ENCODE data around the gene ZSCAN10.

DNA sequence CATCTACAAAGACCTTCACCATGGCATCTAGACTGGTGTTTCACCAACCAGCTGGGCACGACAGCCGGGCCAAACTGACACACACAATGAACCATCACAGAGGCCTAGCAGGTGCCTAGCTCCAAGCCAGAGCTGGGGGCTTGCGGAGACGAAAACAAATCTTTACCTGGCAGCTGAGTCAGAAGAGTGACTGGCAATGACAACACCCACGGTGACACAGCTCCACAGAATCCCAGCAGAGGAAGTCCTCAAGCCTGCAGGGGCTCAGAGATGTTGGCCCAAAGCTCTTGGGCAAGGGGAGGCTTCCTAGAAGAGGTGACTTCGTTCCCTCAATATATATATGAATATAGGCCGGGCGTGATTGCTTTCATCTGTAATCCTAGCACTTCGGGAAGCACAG lies 47.6 kb downstream of the ZSCAN10 start:
- TF ChIP-seq SPI1 (IDR thresholded peaks at IDR 0.05; ENCODE audit: borderline replicate concordance, low read depth) = peak; percentile 54; the same call in 1 of the 2 replicates
- TF ChIP-seq, protein P1, sequence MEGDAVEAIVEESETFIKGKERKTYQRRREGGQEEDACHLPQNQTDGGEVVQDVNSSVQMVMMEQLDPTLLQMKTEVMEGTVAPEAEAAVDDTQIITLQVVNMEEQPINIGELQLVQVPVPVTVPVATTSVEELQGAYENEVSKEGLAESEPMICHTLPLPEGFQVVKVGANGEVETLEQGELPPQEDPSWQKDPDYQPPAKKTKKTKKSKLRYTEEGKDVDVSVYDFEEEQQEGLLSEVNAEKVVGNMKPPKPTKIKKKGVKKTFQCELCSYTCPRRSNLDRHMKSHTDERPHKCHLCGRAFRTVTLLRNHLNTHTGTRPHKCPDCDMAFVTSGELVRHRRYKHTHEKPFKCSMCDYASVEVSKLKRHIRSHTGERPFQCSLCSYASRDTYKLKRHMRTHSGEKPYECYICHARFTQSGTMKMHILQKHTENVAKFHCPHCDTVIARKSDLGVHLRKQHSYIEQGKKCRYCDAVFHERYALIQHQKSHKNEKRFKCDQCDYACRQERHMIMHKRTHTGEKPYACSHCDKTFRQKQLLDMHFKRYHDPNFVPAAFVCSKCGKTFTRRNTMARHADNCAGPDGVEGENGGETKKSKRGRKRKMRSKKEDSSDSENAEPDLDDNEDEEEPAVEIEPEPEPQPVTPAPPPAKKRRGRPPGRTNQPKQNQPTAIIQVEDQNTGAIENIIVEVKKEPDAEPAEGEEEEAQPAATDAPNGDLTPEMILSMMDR (IDR thresholded peaks at IDR 0.05; ENCODE audit: insufficient read depth, low read length) = no peak
- no peak for TF ChIP-seq POLR2AphosphoS5 (IDR thresholded peaks at IDR 0.05; ENCODE audit: low read depth)
- no peak for TF ChIP-seq GABPA (IDR thresholded peaks at IDR 0.05; ENCODE audit: low read depth)
- TF ChIP-seq, protein P2, sequence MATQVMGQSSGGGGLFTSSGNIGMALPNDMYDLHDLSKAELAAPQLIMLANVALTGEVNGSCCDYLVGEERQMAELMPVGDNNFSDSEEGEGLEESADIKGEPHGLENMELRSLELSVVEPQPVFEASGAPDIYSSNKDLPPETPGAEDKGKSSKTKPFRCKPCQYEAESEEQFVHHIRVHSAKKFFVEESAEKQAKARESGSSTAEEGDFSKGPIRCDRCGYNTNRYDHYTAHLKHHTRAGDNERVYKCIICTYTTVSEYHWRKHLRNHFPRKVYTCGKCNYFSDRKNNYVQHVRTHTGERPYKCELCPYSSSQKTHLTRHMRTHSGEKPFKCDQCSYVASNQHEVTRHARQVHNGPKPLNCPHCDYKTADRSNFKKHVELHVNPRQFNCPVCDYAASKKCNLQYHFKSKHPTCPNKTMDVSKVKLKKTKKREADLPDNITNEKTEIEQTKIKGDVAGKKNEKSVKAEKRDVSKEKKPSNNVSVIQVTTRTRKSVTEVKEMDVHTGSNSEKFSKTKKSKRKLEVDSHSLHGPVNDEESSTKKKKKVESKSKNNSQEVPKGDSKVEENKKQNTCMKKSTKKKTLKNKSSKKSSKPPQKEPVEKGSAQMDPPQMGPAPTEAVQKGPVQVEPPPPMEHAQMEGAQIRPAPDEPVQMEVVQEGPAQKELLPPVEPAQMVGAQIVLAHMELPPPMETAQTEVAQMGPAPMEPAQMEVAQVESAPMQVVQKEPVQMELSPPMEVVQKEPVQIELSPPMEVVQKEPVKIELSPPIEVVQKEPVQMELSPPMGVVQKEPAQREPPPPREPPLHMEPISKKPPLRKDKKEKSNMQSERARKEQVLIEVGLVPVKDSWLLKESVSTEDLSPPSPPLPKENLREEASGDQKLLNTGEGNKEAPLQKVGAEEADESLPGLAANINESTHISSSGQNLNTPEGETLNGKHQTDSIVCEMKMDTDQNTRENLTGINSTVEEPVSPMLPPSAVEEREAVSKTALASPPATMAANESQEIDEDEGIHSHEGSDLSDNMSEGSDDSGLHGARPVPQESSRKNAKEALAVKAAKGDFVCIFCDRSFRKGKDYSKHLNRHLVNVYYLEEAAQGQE (IDR thresholded peaks at IDR 0.05; ENCODE audit: insufficient replicate concordance, low read depth) = no peak
